Activated CD8-positive, alpha-beta T cell treated with anti-CD3 and anti-CD28 coated beads for 36 hours (primary cell): ENCODE measurements around the gene SOHLH1. TPM values are rescaled to one million over a fixed set of nuclear protein-coding genes. Genes with fewer than 3 reads are reported as not detected.

Experiments used
- ATAC-seq: fragments of 200-7000 bp; cut with Tn5 transposase; one replicate; pipeline ENCODE4 v1.10.0; 2021; ENCODE audit warnings: mild to moderate bottlenecking, moderate library complexity
- CTCF ChIA-PET: fragments of 350-600 bp; sonication (Branson Sonifier 250); formaldehyde crosslinking; loops from one replicate; lab custom pipeline; 2021; ENCODE audit warnings: antibody characterized with exemption; lab: Charles Lee
- POLR2A ChIA-PET: fragments of 350-600 bp; sonication (Branson Sonifier 250); formaldehyde crosslinking; loops from one replicate; lab custom pipeline; 2021; ENCODE audit warnings: antibody characterized with exemption; lab: Charles Lee
- DNase-seq: peaks from one replicate; pipeline ENCODE4 v3.0.0-alpha.2; 2020
- H3K27ac Mint-ChIP-seq: one replicate; pipeline ENCODE4 v1.8.0; 2021; ENCODE audit warnings: mild to moderate bottlenecking, mixed read lengths
- H3K27me3 Mint-ChIP-seq: one replicate; pipeline ENCODE4 v1.8.0; 2021; ENCODE audit warnings: mixed read lengths
- H3K36me3 Mint-ChIP-seq: one replicate; pipeline ENCODE4 v1.8.0; 2021; ENCODE audit warnings: low read depth, mixed read lengths
- H3K4me1 Mint-ChIP-seq: one replicate; pipeline ENCODE4 v1.8.0; 2021; ENCODE audit warnings: low read depth, mixed read lengths
- H3K4me3 Mint-ChIP-seq: one replicate; pipeline ENCODE4 v1.8.0; 2021; ENCODE audit warnings: mild to moderate bottlenecking, moderate library complexity, mixed read lengths
- H3K9me3 Mint-ChIP-seq: one replicate; pipeline ENCODE4 v1.8.0; 2021; ENCODE audit warnings: mixed read lengths
- intact Hi-C: fragments of 100-400 bp; cut with micrococcal nuclease; formaldehyde crosslinking; loops from one replicate; pipeline ENCODE4 v1.10.0; 2022
- total RNA-seq, 2 experiments: library from RNA; stranded (reverse); gene quantifications; one replicate each; pipeline ENCODE4 v1.2.3, GENCODE V29; 2021
- TF ChIP-seq, protein P1 (sequence below): fragments of 200-600 bp; IDR thresholded peaks from one replicate; pipeline ENCODE4 v1.8.0; 2022; ENCODE audit warnings: antibody characterized with exemption, mild to moderate bottlenecking

Gene SOHLH1
- total RNA-seq, 2 experiments from 2014 or later = not detected

DNA sequence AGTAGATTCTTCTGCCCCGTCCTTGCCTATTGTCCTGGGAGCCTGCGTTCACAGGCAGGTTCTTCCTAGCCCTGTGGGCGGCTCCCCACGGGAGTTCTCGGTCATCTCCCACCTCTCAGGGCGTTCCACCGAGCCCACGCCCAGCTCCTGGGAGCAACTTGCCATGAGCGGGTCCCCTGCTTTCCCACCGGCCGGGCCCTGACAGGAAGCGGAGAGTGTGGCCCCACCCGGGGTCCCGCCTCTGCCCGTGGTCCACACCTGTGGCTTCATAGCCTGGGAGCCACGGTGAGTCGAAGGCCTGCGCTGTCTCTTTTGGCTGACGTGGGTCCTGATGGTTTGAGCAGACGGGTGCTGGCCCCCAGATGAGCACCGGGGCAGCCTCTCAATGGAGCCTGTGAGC is 45.9 kb upstream of the SOHLH1 start:
- TF ChIP-seq, protein P1, sequence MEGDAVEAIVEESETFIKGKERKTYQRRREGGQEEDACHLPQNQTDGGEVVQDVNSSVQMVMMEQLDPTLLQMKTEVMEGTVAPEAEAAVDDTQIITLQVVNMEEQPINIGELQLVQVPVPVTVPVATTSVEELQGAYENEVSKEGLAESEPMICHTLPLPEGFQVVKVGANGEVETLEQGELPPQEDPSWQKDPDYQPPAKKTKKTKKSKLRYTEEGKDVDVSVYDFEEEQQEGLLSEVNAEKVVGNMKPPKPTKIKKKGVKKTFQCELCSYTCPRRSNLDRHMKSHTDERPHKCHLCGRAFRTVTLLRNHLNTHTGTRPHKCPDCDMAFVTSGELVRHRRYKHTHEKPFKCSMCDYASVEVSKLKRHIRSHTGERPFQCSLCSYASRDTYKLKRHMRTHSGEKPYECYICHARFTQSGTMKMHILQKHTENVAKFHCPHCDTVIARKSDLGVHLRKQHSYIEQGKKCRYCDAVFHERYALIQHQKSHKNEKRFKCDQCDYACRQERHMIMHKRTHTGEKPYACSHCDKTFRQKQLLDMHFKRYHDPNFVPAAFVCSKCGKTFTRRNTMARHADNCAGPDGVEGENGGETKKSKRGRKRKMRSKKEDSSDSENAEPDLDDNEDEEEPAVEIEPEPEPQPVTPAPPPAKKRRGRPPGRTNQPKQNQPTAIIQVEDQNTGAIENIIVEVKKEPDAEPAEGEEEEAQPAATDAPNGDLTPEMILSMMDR = no peak
- H3K4me1 Mint-ChIP-seq = no peaks in the 10 kb centered on the region
- no peaks in the 10 kb centered on the region for H3K27me3 Mint-ChIP-seq
- intact Hi-C loops = no loop called here
- ChIA-PET CTCF (no interaction called here), POLR2A (no interaction called here)
- H3K27ac Mint-ChIP-seq = no peak overlapping the region
- no peaks in the 10 kb centered on the region for H3K36me3 Mint-ChIP-seq
- H3K9me3 Mint-ChIP-seq = no peaks in the 10 kb centered on the region
- no peak for DNase-seq
- ATAC-seq = no peak
- H3K4me3 Mint-ChIP-seq = no peak overlapping the region

DNA sequence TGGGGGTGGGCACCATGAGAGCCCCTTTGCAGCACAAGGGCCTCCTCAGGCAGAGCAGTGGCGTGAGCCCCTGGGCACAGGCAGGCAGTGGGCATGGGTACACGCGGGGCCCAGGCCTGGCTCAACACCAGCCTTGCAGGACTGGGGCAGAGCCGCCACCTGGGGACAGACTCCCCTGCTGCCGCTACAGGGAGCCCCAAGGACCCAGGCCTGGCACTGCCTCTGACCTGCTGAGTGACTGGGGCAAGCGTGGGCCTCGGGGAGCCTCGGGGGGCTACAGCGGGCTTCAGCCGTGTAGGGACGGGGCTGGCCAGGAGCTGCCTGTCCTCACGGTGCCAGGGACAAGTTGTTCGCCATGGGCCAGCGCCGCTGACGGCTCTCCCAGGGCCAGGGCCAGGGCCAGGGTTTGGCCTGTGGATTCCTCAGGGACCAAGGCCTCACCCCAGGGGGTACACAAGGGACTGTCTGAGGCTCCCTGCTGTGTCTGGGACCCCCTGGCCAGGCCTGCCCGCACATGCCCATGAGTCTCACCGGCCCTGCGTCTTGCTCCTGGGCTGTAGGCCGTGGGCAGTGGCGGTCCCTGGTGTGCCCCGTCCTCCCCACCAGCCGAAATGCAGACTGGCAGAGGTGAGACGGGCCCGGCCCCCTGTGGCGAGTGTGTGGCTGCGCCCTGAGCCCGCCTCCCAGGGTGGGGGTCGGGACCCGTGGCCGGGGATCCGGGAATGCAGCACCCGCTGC is 45.2 kb upstream of the SOHLH1 start:
- Mint-ChIP-seq H3K9me3 (no peaks in the 10 kb centered on the region), H3K4me3 (no peak overlapping the region), H3K27me3 (no peaks in the 10 kb centered on the region), H3K27ac (no peak overlapping the region), H3K36me3 (no peaks in the 10 kb centered on the region), H3K4me1 (no peaks in the 10 kb centered on the region)
- ChIA-PET POLR2A (no interaction called here), CTCF (no interaction called here)
- DNase-seq (no peak), ATAC-seq (no peak)
- intact Hi-C loops = no loop called here
- TF ChIP-seq, protein P1 = no peak

DNA sequence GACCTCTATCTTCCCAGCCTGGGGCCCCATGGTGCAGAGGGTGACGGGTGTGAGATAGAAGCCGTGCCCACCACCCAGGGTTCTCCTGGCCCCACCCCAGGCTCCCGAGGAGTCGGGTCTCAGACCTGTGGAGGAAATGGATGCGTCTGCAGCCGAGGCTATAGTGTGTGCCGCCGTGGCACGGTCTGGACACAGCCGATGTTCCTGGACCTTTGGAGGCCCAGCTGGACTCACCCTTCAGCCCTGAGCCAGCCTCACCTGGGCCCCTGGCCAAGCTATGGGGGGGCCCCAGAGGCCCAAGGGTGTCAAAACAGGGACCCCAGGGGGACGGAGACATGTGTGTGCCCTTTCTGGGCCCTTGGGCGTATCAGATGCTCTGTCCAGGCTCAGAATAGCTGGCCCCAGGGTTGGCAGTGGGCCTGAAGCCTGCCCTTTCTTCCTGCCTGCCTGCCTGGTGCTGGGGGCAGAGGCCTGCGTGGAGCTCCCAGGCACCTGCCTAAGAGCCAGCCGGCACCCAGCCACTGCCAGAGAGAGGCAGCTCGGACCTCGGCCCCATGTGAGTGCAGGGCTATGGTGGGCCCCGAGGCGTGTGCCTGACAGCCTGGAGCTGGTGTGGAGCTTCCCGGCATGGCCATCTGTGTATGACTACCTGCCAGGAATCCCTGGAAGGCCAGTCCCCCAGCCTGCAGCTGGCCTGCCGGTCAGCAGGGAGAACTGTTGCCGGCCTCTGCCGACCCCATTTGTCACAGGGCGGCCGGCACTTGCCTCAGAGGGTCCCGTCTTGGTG is 44.5 kb upstream of the SOHLH1 start:
- DNase-seq (no peak), ATAC-seq (no peak)
- H3K27ac Mint-ChIP-seq = no peak overlapping the region
- intact Hi-C loops = no loop called here
- no peaks in the 10 kb centered on the region for H3K4me1 Mint-ChIP-seq
- TF ChIP-seq, protein P1 = no peak
- ChIA-PET CTCF (no interaction called here), POLR2A (no interaction called here)
- H3K27me3 Mint-ChIP-seq = no peaks in the 10 kb centered on the region
- no peaks in the 10 kb centered on the region for H3K36me3 Mint-ChIP-seq
- H3K4me3 Mint-ChIP-seq = no peak overlapping the region
- H3K9me3 Mint-ChIP-seq = no peaks in the 10 kb centered on the region

- no peak overlapping the region for H3K27ac Mint-ChIP-seq
- ChIA-PET POLR2A (no interaction called here), CTCF (no interaction called here)
- TF ChIP-seq, protein P1 = no peak
- no peaks in the 10 kb centered on the region for H3K9me3 Mint-ChIP-seq
- no peaks in the 10 kb centered on the region for H3K4me1 Mint-ChIP-seq
- H3K36me3 Mint-ChIP-seq = no peaks in the 10 kb centered on the region
- DNase-seq (no peak), ATAC-seq (no peak)
- no peaks in the 10 kb centered on the region for H3K27me3 Mint-ChIP-seq
- no peak overlapping the region for H3K4me3 Mint-ChIP-seq
- intact Hi-C loops = no loop called here
Measured at GRCh38 chr9:135743021-135743420, 43.7 kb upstream of the SOHLH1 start.
